Islet of Langerhans (tissue), 1 donor: ENCODE measurements around the gene ADAM30.

Source experiments
- FAIRE-seq: peaks from one replicate; lab custom pipeline; 2011; peaks lifted over from hg19 to GRCh38; lab: Jason Lieb, UNC

Gene ADAM30

DNA sequence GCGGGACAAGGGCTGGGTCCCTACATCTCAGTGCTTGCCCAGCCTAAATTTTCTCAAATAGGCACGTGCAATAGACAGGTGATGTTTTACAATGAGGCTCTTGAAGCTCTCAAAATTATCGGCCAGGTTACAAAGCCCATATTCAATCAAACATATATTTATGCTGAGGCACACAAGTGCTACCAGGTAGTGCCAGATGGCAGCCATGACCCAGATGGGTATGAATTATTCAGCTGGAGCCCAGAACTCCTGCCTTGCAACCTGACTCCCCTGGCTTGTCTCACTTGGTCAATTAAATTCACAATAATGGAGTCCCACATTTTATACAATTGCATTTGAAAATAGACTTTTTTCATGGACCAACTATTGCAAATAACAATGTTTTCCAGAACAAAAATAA, 12.3 kb upstream of the ADAM30 start:
- FAIRE-seq = no peak

DNA sequence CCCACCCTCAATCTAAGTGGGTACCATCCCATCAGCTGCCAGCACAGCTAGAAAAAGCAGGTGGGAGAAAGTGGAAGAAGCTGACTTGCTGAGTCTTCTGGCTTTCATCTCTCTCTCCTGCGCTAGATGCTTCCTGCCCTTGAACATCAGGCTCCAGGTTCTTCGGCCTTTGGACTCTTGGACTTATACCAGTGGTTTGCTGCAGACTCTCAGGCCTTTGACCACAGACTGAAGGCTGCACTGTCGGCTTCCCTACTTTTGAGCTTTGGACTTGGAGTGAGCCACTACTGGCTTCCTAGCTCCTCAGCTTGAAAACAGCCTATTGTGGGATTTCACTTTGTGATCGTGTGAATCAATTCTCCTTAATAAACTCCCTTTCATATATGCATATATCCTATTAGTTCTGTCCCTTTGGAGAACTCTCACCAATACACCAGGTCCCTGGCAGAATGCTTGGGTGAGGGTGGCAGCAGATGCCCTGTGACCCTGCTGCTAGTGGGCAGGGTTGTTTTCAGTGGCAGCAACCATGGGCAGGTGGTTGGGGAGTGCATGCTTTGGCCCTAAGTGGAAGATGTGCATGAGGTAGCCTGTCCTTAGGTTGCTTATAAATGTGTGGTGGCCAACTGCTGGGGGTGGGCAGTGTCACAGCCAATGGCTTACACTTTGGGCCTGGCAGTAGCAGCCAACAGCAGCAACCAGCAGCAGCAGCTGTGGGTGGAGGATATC, 10.8 kb upstream of the ADAM30 start:
- no peak for FAIRE-seq

DNA sequence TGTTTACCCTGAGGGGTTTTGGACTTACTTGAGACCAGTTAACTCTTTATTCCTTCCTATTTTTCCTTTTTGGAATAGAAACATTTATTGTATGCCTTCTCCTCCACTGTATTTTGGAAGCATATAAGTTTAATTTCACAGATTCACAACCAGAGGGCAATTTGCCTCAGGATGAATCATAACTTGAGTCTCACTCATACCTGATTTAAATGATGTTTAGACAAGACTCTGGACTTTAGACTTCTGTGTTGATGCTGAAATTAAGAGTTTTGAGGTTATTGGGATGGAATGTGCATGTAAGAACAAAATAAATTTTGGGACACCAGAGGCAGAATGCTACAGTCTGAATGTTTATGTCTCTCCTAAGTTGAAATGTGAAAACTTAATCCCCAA, 7.1 kb upstream of the ADAM30 start:
- no peak for FAIRE-seq

GRCh38 chr1:119902775-119903442, 6.6 kb upstream of the ADAM30 start:
- FAIRE-seq = no peak

- no peak for FAIRE-seq
These were observed 2.8 kb upstream of the ADAM30 start for GRCh38 chr1:119898981-119899720.

DNA sequence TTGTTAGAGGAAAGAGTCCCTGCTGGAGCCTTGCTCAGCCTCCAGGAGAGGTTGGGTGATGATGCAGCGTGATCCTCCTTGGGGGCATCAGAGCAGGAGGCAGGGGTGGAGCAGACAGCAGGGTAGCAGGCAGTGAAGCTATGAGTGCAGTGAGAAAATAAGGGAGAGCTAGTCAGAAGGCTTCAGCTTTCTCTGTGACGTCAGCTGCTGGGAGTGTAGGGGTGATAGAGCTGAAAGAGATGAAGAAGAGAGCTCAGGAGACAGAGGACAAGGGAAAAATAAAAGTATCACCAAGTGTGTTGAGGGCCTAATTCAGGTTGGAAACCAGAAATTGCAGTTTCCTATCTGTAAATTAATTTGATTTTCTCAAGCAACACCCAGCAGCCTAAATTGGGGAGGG, 2.2 kb upstream of the ADAM30 start:
- FAIRE-seq = no peak

DNA sequence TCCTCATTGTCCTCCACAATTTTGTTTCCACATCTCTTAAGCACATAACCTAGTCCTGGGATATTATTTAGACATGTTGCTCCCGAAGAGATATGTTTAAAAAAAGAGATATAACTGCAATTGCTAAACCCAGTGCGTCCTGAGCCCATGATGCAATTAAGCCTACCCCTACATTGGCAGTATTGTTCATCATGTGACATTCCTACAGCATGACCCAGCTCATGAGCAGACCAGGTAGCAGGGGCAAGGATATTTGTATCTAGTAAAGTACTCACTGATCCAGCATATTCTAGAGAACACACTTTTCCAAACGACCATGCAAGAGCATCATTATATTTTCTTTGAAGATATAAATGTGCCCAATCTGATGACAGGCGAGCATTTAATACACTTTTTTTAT, 1.2 kb downstream of the ADAM30 start:
- FAIRE-seq = no peak

GRCh38 chr1:119893827-119894700, 2.3 kb downstream of the ADAM30 start:
- no peak for FAIRE-seq

GRCh38 chr1:119893238-119893791, 3.0 kb downstream of the ADAM30 start:
- no peak for FAIRE-seq

DNA sequence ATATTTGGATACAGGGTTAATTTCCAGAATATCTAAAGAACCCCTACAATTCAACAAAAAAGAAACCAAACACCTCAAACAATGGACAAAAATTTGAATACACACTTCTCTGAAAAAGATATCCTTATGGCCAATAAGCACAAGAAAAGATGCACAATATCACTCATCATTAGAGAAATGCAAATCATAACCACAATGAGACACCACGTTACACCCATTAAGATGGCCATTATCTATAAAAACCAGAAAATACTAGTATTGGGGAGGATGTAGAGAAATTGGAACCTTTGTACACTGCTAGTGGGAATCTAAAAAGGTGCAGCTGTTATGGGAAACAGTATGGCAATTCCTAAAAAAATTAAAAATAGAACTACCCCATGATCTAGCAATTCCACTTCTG, 4.9 kb downstream of the ADAM30 start:
- FAIRE-seq = no peak

DNA sequence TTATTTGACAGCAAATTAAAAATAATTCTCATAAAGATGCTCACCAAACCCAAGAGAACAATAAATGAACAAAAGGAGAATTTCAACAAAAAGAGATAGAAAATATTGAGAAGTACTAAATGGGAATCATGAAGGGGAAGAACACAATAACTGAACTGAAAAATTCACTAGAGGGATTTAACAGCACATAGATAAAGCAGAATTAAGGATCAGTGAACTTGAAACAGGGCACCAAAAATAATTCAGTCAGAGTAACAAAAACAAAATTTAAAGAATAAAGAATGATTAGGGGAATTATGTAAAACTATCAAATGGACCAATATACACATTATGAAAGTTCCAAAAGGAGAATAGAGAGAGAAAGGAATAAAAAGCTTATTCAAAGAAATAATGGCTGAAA, 7.8 kb downstream of the ADAM30 start:
- FAIRE-seq = no peak

- no peak for FAIRE-seq
These were observed 8.9 kb downstream of the ADAM30 start for GRCh38 chr1:119887427-119887826.

- FAIRE-seq = no peak
These were observed 10.2 kb downstream of the ADAM30 start for GRCh38 chr1:119885903-119886783.

DNA sequence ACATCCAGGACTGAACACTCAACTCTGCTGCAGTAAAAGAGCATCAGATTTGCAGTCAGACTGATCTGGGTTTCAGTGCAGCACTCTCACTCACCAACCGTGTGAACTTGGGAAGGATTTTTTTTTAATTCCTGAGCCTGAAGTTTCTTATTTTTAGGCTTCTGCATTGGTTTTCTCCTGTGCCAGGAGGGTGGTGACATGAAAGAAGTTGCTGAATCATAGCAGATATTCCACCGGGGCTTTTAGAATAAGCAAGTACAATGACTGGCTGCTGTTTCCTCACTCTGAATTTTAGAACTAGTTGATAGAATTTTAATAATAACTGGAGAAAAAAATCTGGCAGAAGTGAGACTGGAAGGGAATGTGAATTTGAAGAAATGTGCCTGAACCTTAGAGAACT, 11.6 kb downstream of the ADAM30 start:
- FAIRE-seq = no peak

DNA sequence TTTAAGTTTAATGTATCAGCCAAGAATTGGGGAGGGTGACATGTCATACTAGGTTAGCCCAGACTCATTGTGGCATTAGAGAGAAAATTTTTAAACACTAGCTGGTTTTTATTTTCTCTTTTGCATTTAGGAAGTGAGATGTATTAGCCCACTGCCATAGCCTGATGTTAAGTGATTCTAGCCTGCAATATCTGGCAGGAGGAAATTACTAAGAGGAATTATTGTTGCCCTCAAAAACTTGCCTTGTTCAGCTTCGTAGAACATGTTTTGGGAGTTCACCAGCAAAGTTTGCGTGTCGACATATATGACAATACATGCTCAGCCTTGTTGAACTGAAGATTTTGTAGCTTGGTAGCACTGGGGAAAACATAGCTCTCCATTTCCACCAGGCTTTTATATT, 12.5 kb downstream of the ADAM30 start:
- FAIRE-seq = no peak

DNA sequence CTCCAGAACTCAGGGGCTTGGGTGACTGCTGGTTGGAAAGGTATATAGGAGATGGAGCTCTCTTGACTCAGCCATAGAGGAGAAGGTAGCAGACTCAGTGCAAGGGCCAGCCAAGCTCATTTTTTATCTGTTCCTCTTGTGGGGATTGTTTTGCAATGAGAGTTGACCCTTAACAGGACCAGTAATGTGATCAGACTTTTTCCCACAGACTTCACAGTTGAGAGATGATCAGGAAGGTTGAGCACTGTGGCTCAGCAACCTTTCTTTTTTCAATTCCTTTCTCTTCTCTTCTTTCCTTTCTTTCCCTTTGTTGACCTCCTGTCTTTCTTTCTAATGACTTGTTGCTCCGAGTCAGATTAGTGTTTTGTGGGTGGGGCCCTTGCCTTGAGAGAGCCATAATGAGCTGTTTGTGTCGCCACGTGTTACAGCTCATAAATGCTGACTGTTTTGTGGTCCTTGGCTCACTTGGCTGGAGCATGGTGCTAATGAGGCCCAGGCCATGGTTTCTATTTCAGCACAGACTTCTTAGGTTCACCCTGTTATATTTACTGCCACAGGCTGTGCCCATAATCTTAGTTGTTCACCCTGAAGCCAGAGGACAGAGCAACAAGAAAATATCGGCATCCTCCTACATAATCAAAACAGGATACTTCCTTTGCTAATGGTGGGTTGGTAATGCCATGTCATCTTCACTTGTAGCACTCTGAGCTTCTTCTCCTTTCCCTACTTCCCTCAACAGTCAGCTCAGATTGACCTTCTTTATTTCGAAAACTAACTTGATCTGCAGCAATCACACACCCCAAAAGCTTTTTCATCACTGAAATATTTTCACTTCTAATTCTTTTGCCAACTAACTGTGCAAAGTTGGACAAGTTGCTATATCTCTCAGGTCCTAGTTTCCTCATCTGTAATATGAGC, 13.9 kb downstream of the ADAM30 start:
- no peak for FAIRE-seq

DNA sequence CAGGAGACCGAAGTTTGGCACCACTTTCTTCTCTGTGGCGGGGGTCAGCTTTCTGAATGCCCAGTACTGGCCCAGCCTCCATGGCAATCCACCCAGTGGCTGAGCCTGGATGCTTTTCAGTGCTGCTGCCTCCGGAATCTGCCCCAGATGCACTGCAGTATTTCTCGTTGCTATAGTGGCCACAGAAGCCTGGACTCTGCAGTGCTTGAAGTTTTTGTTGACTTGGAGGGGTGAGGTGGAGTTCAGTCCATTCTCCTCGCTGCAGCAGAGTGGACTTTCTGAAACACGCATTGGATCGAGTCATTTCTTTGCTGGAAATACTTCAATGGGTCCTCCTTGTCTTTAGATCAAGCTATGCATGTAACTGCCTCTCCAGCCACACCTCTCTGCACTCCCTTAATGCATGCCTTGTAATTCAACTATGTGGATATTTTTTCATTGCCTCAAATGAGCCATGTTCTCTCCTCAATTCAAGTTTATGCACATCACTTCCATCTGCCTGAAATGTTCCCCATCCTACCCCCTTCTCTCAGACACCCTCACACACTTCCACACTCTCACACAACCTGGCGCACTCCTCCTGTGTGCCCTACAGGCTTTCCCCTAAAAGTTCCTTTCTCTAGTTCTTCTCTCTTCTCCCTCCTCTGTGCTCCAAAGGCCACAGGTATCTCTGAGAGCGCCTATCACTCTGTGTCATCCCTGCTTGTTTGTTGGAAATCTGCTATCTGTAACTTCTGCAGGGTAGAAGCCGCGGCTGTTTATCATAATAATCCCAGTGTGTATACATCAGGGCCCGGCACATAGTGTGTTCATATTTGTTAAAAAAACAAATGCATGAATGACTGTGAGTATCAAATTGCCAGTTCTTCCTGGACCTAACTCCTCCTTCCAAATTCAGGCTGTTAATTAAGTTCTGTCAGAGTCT, 16.5 kb downstream of the ADAM30 start:
- FAIRE-seq = no peak

DNA sequence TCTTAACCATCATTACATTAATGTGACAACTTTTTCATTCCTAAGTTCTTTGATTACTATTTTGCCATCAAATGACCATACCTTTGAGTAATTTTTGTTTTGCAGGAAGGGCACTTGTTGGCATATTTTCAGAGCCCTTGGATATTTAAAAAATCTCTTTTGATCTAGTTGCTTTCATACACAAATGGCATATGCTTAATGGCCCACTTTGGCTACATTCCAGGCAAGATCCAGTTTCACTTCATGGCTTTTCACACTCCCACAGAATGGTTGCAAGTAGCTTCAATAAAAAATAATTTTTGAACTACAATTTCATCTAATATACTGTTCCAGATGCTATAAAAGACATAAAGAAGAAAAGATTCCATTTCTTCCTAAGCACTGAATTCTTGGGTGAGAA, 18.1 kb downstream of the ADAM30 start:
- FAIRE-seq = no peak

DNA sequence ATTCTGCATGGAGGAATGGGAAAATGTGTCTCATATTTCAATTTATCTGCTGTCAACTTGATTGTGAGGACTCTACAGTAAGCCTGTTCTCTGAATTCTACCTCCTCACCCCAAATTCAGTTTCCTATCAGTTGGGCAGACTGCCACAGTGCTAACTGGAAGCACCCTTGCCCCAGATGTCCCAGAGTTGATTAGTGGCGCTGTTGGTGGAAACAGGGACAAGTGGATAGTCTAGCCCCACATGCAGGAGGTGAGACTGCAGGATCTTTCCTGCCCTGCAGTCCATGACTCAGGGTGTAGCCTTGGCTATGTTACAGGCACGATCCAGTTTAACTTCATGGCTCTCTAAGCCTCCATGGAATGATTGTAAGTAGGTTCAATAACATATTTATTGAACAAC, 22.1 kb downstream of the ADAM30 start:
- no peak for FAIRE-seq
